ENCODE results near the gene ENDOV. TPM values are rescaled to one million over a fixed set of nuclear protein-coding genes. Genes with fewer than 3 reads are reported as not detected.

Gene ENDOV
- polyA plus RNA-seq, 1 donor (not counting 4 experiments of a cell fraction or from before 2014, with no cell fraction given) = 10.9 TPM

DNA sequence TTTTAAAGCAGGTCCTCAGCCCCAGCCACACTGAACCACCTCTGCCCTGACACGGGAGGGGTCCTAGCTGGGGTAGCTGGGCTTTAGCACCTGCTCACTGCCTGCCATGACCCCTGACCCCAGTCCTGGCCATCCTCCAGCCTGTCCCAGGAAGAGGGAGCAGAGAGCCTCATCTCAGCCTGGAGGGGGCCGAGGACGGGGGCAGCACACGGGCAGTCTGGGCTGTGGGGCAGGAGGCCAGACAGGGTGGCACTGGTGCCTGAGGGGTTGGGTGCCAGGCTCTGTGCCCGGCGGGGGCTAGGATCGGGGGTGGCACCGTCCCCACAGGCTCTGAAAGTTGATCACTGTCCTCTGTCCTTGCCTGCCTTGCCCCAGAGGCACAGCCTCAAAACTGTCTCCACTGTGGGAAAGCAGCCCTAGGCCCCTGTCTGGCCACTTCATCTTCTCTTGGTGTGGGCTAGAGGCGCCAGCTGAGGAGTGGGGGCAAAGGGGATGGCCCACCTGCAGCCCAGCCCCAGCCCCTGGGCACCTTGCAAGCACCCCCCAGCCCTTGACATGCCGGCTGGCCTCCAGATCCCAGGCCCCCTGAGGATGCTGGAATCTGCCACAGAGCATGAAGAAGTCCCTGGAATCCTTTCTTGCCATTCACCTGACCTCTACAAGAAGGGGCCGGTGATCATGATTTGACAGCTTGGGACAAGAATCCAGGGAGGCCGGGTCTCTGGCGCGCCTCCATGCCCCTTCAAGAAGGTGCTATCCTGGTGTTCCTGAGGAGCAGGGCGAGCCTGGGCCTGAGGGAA is 15.7 kb downstream of the ENDOV start:
- no peak overlapping the region for H2AFZ ChIP-seq (ENCODE audit: control insufficient read depth, low read length)
- H3K9me1 ChIP-seq (ENCODE audit: control insufficient read depth, extremely low read depth, insufficient read depth, low read length) = no peaks in the 10 kb centered on the region
- no peak overlapping the region for H3K9ac ChIP-seq (ENCODE audit: control insufficient read depth, extremely low read depth, insufficient read depth, low read length)
- dilution Hi-C loops (cut with MboI; ENCODE audit: extremely low pct_ligation_motif_present, low sequenced_read_pairs) = no loop called here
- peaks cover 3% of the 10 kb centered on the region for H4K20me1 ChIP-seq (ENCODE audit: control insufficient read depth, extremely low read depth, insufficient read depth, low read length)
- FAIRE-seq (no peak), DNase-seq (ENCODE audit: low read depth, low spot score) (no peak)
- no peak overlapping the region for H3K4me3 ChIP-seq (ENCODE audit: control insufficient read depth in 2 of 3, extremely low read depth in 1 of 3, insufficient read depth in 2 of 3, low read depth in 1 of 3, low read length in 3 of 3)
- H3K4me1 ChIP-seq (ENCODE audit: control insufficient read depth, extremely low read depth, insufficient read depth, low read length) = no peaks in the 10 kb centered on the region
- no peak for TF ChIP-seq EZH2 (IDR thresholded peaks at IDR 0.05; ENCODE audit: low read length)
- TF ChIP-seq, protein P1, sequence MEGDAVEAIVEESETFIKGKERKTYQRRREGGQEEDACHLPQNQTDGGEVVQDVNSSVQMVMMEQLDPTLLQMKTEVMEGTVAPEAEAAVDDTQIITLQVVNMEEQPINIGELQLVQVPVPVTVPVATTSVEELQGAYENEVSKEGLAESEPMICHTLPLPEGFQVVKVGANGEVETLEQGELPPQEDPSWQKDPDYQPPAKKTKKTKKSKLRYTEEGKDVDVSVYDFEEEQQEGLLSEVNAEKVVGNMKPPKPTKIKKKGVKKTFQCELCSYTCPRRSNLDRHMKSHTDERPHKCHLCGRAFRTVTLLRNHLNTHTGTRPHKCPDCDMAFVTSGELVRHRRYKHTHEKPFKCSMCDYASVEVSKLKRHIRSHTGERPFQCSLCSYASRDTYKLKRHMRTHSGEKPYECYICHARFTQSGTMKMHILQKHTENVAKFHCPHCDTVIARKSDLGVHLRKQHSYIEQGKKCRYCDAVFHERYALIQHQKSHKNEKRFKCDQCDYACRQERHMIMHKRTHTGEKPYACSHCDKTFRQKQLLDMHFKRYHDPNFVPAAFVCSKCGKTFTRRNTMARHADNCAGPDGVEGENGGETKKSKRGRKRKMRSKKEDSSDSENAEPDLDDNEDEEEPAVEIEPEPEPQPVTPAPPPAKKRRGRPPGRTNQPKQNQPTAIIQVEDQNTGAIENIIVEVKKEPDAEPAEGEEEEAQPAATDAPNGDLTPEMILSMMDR (optimal IDR thresholded peaks at IDR 0.05 in 1 of 3, IDR thresholded peaks at IDR 0.05 in 1 of 3, conservative IDR thresholded peaks at IDR 0.05 in 1 of 3; ENCODE audit: extremely low read depth in 1 of 3, insufficient read depth in 2 of 3, low read length in 3 of 3) = no peak
- H3K9me3 ChIP-seq (ENCODE audit: control insufficient read depth, low read depth, low read length) = no peaks in the 10 kb centered on the region
- H3K27ac ChIP-seq (ENCODE audit: control insufficient read depth, insufficient read depth, low read length) = no peak overlapping the region
- peaks cover 0 to 3% of the 10 kb centered on the region in 2 experiments for H3K36me3 ChIP-seq (ENCODE audit: control insufficient read depth in 2 of 2, extremely low read depth in 1 of 2, insufficient read depth in 2 of 2, low read length in 2 of 2)
- H3K4me2 ChIP-seq (ENCODE audit: control insufficient read depth, extremely low read depth, insufficient read depth, low read depth, low read length) = no peak overlapping the region
- H3K79me2 ChIP-seq (ENCODE audit: control insufficient read depth, insufficient read depth, low read length) = no peaks in the 10 kb centered on the region
- H3K27me3 ChIP-seq (ENCODE audit: control insufficient read depth, extremely low read depth, insufficient read depth, low read length) = no peaks in the 10 kb centered on the region

DNA sequence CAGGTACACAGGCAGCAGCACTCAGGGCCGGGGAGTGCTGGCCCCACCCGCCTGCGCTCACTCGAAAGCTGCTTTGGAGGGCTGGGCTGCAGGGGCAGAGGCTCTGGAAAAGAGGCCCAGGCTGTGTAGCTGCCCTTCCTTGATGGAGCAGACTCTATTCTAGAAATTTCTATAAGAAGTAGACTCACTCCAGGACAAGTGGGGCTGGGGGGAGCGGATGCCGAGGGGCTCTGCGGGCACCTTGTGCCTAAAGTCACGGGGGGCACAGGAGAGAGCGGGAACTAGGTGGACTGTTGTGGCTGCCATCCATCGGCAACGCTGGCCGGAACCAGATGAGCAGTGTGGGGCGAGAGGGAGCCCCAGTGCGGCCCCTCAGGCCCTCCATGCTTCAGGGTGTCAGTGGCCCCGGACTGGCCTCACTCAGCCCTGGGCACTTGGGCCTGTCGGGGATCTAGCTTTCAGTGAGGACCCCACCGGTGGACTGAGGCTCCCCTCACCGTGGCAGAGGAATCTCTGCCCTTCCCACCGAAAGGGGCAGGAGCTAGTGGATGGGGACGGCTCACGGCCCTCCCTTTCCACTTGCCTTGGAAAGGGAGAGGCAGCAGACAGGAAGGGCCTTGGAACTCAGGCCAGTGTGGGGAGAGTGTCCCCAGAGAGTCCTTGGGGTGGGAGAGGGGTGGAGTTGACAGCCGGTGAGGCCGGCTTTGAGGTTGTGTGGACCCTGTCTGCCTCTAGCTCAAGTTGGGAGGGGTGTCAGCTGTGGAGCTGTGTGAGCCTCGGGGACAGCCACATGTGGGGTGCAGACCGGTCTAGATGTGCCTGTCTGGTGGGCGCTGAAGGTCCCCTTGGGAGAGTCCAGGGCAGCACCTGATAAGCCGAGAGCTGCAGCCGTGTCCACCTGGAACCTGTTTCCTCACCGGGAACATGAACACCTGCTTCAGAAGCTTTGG is 16.6 kb downstream of the ENDOV start:
- Histone ChIP-seq H3K9me3 (ENCODE audit: control insufficient read depth, low read depth, low read length) (no peaks in the 10 kb centered on the region), H3K27me3 (ENCODE audit: control insufficient read depth, extremely low read depth, insufficient read depth, low read length) (no peaks in the 10 kb centered on the region), H3K36me3 (ENCODE audit: control insufficient read depth in 2 of 2, extremely low read depth in 1 of 2, insufficient read depth in 2 of 2, low read length in 2 of 2) (peaks cover 0 to 3% of the 10 kb centered on the region in 2 experiments), H3K79me2 (ENCODE audit: control insufficient read depth, insufficient read depth, low read length) (no peaks in the 10 kb centered on the region), H3K9me1 (ENCODE audit: control insufficient read depth, extremely low read depth, insufficient read depth, low read length) (no peaks in the 10 kb centered on the region), H2AFZ (ENCODE audit: control insufficient read depth, low read length) (no peak overlapping the region), H3K4me2 (ENCODE audit: control insufficient read depth, extremely low read depth, insufficient read depth, low read depth, low read length) (no peak overlapping the region), H3K4me3 (ENCODE audit: control insufficient read depth in 2 of 3, extremely low read depth in 1 of 3, insufficient read depth in 2 of 3, low read depth in 1 of 3, low read length in 3 of 3) (no peak overlapping the region), H3K27ac (ENCODE audit: control insufficient read depth, insufficient read depth, low read length) (no peak overlapping the region), H3K4me1 (ENCODE audit: control insufficient read depth, extremely low read depth, insufficient read depth, low read length) (no peaks in the 10 kb centered on the region), H4K20me1 (ENCODE audit: control insufficient read depth, extremely low read depth, insufficient read depth, low read length) (peaks cover 3% of the 10 kb centered on the region), H3K9ac (ENCODE audit: control insufficient read depth, extremely low read depth, insufficient read depth, low read length) (no peak overlapping the region)
- no peak for TF ChIP-seq EZH2 (IDR thresholded peaks at IDR 0.05; ENCODE audit: low read length)
- TF ChIP-seq, protein P1 (optimal IDR thresholded peaks at IDR 0.05 in 1 of 3, IDR thresholded peaks at IDR 0.05 in 1 of 3, conservative IDR thresholded peaks at IDR 0.05 in 1 of 3; ENCODE audit: extremely low read depth in 1 of 3, insufficient read depth in 2 of 3, low read length in 3 of 3) = no peak
- FAIRE-seq (no peak), DNase-seq (ENCODE audit: low read depth, low spot score) (no peak)
- dilution Hi-C loops (cut with MboI; ENCODE audit: extremely low pct_ligation_motif_present, low sequenced_read_pairs) = no loop called here
